A549 treated with dexamethasone at 1 μM for 4 hours (cell line): ENCODE measurements around the gene POLDIP2. TPM values are rescaled to one million over a fixed set of nuclear protein-coding genes. Genes with fewer than 3 reads are reported as not detected.

Source experiments
- total RNA-seq: library from RNA; stranded (reverse); fragments of 200-300 nt; extraction: Qiagen RNA extraction; gene quantifications from 5 replicates; pipeline ENCODE4 v1.2.3, GENCODE V29; 2022

The POLDIP2 gene, protein sequence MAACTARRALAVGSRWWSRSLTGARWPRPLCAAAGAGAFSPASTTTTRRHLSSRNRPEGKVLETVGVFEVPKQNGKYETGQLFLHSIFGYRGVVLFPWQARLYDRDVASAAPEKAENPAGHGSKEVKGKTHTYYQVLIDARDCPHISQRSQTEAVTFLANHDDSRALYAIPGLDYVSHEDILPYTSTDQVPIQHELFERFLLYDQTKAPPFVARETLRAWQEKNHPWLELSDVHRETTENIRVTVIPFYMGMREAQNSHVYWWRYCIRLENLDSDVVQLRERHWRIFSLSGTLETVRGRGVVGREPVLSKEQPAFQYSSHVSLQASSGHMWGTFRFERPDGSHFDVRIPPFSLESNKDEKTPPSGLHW
- total RNA-seq = 144 to 174 TPM (median 169 TPM) in 5 replicates

DNA sequence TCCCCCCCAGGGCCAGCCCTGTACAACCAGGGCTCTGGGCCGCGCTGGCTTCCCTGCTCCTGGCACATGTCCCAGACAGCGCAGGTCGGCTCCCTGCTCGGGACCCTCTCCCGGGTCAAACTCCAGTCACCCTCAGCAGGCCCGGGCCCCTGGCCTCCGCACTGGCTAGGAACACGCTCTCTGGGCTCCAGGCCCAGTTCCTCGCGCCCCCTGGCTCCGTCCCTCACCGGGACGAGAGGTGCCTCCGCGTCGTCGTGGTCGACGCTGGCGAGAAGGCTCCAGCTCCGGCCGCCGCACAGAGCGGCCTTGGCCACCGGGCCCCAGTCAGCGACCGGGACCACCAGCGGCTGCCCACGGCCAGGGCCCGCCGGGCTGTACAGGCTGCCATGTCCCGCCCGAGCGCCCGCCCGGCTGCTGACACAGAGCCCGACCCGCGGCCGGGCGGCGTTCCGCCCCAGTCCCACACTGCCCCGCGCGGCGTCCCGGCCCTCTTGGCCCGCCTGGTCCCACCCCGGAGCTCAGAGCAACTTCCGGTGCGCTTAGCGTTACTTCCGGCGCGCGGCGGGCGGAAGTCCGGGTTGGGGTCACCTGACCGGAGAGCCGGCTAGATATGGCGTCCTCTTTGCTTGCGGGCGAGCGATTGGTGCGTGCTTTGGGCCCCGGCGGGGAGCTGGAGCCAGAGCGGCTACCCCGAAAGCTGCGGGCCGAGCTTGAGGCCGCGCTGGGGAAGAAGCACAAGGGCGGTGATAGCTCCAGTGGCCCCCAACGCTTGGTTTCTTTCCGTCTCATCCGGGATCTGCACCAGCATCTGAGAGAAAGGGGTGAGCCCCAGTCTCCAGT, at the start of gene POLDIP2:
TSS of gene POLDIP2 (minus strand) at position 467 of the 840 bp plus-strand sequence. CDS start at position 388, 79 bp downstream.

DNA sequence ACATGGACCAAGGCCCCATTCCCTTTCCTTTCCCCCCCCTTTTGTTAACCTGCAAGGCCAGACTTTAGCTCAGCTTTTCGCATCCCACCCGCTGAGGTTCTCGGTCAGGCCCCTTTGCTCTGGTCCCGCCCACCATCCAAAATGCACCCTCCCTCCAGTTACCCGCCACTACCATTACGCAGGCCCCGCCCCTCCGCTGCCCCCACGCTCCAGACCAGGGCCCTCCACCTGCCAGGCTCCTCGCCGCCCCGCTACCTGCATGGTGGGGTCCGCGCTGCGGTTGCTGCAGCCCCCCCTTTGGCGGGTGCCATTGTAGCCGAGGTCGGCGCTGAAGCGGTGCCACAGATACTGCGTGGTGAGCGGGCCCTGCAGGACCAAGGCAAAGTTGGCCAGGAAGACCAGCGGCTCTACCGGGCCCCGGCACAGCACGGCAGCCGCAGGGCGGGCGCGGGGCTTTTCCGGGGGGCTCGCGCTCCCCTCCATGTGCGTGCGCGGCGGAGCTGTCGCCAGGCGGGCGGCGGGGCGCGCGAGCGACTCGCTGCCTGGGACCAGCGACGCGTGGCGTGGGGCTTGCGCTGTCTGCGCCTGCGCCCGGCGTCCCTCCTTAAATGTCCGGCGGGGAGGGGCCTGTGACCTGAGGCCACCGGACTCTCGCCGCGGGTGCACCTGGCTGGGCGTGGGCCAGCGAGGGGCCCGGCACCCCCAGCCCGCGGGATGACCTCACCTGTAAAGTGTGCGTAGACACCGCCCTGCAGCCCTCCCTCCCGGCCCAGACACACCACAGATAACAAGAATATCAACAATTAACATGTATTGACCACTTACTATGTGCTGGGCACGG, 48.5 kb upstream of the POLDIP2 start, which contains the start of gene SLC46A1:
TSS of gene SLC46A1 (minus strand) at position 581 of the 841 bp plus-strand sequence. CDS start at position 483, 98 bp downstream.

DNA sequence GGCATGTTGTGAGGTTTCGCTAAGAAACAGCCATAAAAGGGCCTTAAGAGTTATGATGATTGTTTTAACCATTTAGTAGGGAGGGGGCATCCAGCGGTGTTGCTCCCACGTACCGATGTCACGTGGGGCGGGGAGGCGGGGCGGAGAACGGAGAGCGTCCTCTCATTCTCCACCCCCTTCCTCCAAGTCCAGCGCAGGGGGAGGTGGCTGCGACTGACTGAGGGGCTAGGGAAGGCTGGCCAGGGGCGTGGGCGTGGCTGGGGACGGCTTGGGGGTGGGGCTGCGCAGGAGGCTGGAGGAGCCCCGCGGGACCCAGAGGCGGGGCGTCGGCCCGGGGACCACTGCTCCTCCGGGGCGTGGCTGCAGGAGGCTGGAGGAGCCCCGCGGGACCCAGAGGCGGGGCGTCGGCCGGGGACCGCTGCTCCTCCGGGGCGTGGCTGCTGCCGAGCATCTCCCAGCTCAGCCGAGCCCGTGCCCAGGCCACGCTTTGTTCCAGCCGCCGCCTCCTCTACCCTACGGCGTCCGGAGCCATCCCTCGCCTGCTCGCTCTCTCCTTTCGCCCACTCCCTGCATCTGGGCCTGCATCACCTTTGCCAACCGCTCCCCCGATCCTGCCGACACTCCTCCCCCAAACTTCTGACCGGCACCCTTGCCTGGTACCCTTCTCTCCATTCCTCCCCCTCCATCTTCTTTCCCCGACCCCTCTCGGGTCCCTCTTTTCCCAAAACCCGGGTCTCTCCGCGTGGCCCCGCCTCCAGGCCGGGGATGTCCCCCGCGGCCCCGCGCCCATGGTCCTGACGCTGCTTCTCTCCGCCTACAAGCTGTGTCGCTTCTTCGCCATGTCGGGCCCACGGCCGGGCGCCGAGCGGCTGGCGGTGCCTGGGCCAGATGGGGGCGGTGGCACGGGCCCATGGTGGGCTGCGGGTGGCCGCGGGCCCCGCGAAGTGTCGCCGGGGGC, 14.2 kb upstream of the POLDIP2 start, which contains the start of gene SARM1:
TSS of gene SARM1 (plus strand) at position 450 of the 958 bp plus-strand sequence. CDS start at position 789, 339 bp downstream.

DNA sequence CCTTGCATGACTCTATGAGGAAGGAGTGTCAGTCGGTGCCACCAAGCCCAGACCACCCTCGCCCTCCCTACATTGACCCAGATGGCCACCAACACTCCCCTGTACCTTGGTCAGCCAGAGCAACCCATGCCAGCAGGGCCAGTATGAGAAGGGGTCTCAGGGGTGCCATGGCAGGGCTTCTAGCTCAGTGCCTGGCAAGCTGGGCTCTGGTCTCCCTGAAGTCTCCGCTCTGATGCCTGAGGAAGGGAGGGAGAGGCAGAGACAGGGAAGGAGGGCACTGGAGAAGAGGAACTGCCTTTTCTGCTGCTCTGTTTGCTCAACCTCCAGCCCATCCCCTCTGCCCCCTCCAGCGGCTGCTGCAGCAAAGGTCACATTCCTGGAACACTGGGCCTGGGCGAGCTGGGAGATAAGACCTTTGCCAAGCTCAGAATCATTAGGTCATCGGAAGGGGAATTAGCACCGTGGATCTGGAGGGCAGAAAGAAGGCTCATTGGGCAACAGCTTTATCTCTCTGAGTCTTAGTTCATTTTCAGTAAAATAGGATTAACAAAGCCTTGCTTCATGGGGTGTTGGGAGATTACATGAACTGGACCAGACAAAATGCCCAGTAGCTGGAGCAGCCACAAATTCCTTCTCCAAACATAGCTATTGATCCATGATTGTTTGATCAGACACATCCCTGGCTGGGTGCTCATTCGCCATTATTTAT, 12.9 kb upstream of the POLDIP2 start, which contains the start of gene VTN:
TSS of gene VTN (minus strand) at position 273 of the 709 bp plus-strand sequence. CDS start at position 169, 104 bp downstream.

DNA sequence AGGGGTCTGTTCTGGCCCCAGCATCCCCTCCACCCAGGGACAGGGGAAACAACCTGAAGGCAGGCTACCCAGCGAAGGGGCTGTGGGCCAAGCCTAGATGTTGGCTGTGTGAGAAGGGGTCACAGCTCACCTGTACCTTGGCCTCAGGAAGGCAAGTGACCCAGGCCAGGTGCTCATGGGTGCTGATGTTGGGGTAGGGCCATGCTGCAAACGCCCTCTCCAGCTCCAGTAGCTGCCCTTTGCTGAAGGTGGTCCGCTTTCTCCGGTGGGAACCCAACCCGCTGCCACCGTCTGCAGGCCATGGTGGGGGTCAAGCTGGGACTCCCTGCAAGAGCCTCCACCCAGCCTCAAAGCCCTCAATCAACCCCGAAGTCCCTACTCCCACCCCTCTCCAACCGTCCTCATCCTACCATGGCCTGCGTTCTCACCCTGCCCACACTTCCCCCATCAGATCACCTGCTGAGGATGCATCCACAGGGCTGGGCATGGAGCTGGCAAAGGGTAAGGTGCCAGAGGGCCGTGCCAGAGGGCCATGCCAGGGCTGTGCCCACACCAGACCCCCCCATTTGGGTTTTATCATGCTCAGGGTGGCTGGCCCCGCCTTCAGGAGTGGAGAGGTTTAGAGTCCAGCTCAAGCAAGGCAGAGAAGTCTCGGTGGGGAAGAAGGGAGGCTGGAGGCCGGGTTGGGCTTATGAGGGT, 7.5 kb upstream of the POLDIP2 start, which contains the start of gene SEBOX:
TSS of gene SEBOX (minus strand) at position 535 of the 699 bp plus-strand sequence. CDS start at position 487, 48 bp downstream.

DNA sequence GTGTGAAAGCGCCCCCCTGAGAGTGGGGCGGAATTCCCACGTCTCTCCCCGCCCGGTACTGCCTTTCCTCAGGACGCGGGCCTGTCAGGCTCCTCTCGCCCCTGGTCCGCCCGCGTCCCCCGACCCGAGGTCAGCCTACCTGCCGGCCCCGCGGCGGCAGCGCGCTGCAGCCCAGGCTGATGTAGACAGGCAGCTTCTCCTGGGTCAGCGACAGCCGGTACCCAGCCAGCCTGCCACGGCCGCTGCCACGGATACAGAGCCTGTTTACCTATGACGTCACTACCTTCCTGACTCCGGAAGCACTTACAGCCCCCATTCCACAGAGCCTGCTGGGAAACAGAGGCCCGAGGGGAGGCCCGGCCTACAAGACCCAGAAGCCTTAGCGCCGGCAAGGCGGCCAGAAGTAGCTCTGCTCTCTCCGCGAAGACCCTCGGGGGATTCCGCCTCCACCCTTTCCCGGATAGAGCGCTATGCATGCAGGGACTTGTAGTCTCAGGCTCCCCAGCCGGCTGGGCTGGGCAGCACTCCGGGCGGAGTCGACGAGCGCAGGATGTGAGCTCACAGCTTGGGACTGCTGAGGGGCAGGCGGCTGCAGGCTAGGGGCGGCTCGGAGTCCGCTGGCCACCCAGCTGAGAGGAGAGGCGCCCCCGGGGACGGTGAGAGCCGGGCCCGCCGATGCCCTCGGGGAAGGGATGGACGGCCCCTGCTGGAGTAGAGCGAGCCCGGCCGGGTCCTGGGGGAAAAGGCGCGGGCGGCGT, 21.9 kb downstream of the POLDIP2 start, which contains the start of the genes IFT20 and TNFAIP1:
TSS of gene IFT20 (minus strand) at position 272 of the 758 bp plus-strand sequence. CDS start 3,487 bp downstream, outside the sequence.
TSS of gene TNFAIP1 (plus strand) at position 561 of the 758 bp plus-strand sequence. CDS start 3,761 bp downstream, outside the sequence.

DNA sequence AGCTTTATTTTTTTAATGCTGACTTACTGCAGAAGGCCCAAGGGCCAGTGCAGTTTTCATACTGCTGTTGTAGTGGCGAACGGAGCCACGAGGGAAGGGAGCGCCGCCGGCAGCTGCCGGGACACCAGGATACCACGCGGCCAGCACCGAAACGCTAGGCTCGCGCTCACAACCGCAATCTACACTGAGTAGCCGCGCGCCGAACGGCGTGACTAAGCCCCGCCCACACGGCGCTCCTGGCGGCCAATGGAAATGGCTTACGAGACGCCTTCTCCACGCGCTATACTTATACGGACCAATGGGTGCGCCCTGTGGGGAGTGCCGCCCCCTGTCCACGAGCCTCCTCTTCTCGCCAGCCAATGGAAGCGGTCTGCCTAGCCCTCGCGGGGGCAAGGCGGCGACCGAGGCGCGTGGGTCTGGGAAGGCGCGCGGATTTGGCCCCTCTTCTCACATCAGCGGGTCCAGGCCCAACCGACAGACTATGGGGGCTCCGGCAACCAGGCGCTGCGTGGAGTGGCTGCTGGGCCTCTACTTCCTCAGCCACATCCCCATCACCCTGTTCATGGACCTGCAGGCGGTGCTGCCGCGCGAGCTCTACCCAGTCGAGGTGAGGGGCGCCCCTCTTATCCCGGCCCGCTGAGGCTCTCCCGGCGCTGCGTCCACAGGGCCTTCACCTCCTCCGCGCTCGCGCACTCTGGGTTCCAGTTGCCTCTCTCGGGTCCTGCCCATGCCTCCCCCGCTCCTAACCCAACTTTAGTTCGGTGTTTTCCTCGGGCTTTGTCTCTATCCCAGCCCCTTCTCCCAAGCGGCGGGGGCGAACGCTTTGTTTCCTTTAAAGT, 38.3 kb downstream of the POLDIP2 start, which contains the start of gene TMEM97:
TSS of gene TMEM97 (plus strand) at position 442 of the 839 bp plus-strand sequence. CDS start at position 482, 40 bp downstream.

Other genes starting within 250 kb of the POLDIP2 start
- 44.9 to 56.4 TPM (median 51.5 TPM) in 5 replicates for gene TMEM97, start 38.3 kb downstream of the POLDIP2 start, total RNA-seq
- gene IFT20, start 22.1 kb downstream of the POLDIP2 start, total RNA-seq = 45.8 to 50.6 TPM (median 47.7 TPM) in 5 replicates
- gene TNFAIP1, start 21.8 kb downstream of the POLDIP2 start, total RNA-seq = 40.3 to 55.6 TPM (median 51.0 TPM) in 5 replicates
- gene SEBOX, start 7.7 kb upstream of the POLDIP2 start, total RNA-seq = not detected in 5 replicates
- gene VTN, start 12.8 kb upstream of the POLDIP2 start, total RNA-seq = 15.3 to 21.2 TPM (median 19.1 TPM) in 5 replicates
- gene SARM1, start 14.2 kb upstream of the POLDIP2 start, total RNA-seq = 3.7 to 6.7 TPM (median 5.4 TPM) in 5 replicates
- gene SLC46A1, start 48.7 kb upstream of the POLDIP2 start, total RNA-seq = 14.3 to 19.8 TPM (median 19.4 TPM) in 5 replicates
- gene SLC13A2, start 116.1 kb upstream of the POLDIP2 start, total RNA-seq = 0.07 to 0.20 TPM (median 0.12 TPM) in 5 replicates
- gene FOXN1, start 148.8 kb upstream of the POLDIP2 start, total RNA-seq = 0.02 to 0.03 TPM (median 0.02 TPM) in 3 of 5 replicates, not detected in the others
- gene UNC119, start 195.1 kb upstream of the POLDIP2 start, total RNA-seq = 21.9 to 31.8 TPM (median 29.0 TPM) in 5 replicates
- 54.1 to 65.1 TPM (median 60.5 TPM) in 5 replicates for gene PIGS, start 214.0 kb upstream of the POLDIP2 start, total RNA-seq
- 1.4 to 2.5 TPM (median 2.0 TPM) in 5 replicates for gene ALDOC, start 219.4 kb upstream of the POLDIP2 start, total RNA-seq
- 64.8 to 73.8 TPM (median 69.0 TPM) in 5 replicates for gene SPAG5, start 241.5 kb upstream of the POLDIP2 start, total RNA-seq